WTC11 (cell line): ENCODE measurements around the gene C2orf15. TPM values are rescaled to one million over a fixed set of nuclear protein-coding genes. Genes with fewer than 3 reads are reported as not detected.
A peak's percentile ranks its signal among the peaks of the same experiment; 100 is the strongest.

Source experiments
- E2F4 ChIP-seq: sonication (generic); formaldehyde crosslinking; IDR thresholded peaks from 2 replicates; pipeline ENCODE4 v1.8.1; 2022; ENCODE audit warnings: low read depth, mild to moderate bottlenecking, moderate library complexity, missing genetic modification reagents, borderline replicate concordance
- ESRRA ChIP-seq: sonication (generic); formaldehyde crosslinking; IDR thresholded peaks from 2 replicates; pipeline ENCODE4 v1.8.1; 2022; ENCODE audit warnings: mild to moderate bottlenecking, missing genetic modification reagents, borderline replicate concordance
- FOXJ3 ChIP-seq: sonication (generic); formaldehyde crosslinking; IDR thresholded peaks from 2 replicates; pipeline ENCODE4 v1.9.0; 2021; ENCODE audit warnings: missing genetic modification reagents, mild to moderate bottlenecking, borderline replicate concordance
- FOXK1 ChIP-seq: sonication (generic); formaldehyde crosslinking; IDR thresholded peaks from 2 replicates; pipeline ENCODE4 v1.8.0; 2022; ENCODE audit warnings: mild to moderate bottlenecking, moderate library complexity, missing genetic modification reagents
- HMGA2 ChIP-seq: fragments of 250-450 bp; sonication (Bioruptor Pico); IDR thresholded peaks from 2 replicates; pipeline ENCODE4 v1.4.0; 2021; ENCODE audit warnings: mild to moderate bottlenecking, moderate library complexity
- KAT7 ChIP-seq: sonication (generic); formaldehyde crosslinking; IDR thresholded peaks from 2 replicates; pipeline ENCODE4 v1.8.1; 2023; ENCODE audit warnings: missing genetic modification reagents, mild to moderate bottlenecking, borderline replicate concordance
- NFE2L1 ChIP-seq: sonication (generic); formaldehyde crosslinking; IDR thresholded peaks from 2 replicates; pipeline ENCODE4 v1.8.1; 2023; ENCODE audit warnings: missing genetic modification reagents
- PRDM15 ChIP-seq: sonication (generic); formaldehyde crosslinking; IDR thresholded peaks from 2 replicates; pipeline ENCODE4 v1.8.0; 2022; ENCODE audit warnings: missing genetic modification reagents
- RORB ChIP-seq: fragments of 250-450 bp; sonication (Bioruptor Pico); IDR thresholded peaks from 2 replicates; pipeline ENCODE4 v1.9.0; 2021; ENCODE audit warnings: mild to moderate bottlenecking
- SMAD3 ChIP-seq: sonication (generic); formaldehyde crosslinking; IDR thresholded peaks from 2 replicates; pipeline ENCODE4 v1.8.0; 2022; ENCODE audit warnings: missing genetic modification reagents, mild to moderate bottlenecking, borderline replicate concordance
- SMAD4 ChIP-seq: sonication (generic); formaldehyde crosslinking; IDR thresholded peaks from 2 replicates; pipeline ENCODE4 v1.8.0; 2022; ENCODE audit warnings: mild to moderate bottlenecking, missing genetic modification reagents
- ZBTB43 ChIP-seq: sonication (generic); formaldehyde crosslinking; IDR thresholded peaks from 2 replicates; pipeline ENCODE4 v1.8.1; 2023; ENCODE audit warnings: mild to moderate bottlenecking, missing genetic modification reagents
- ZNF232 ChIP-seq: sonication (generic); formaldehyde crosslinking; IDR thresholded peaks from 2 replicates; pipeline ENCODE4 v1.8.0; 2022; ENCODE audit warnings: mild to moderate bottlenecking, missing genetic modification reagents
- ZNF317 ChIP-seq: sonication (generic); formaldehyde crosslinking; IDR thresholded peaks from 2 replicates; pipeline ENCODE4 v1.8.1; 2023; ENCODE audit warnings: low read depth, mild to moderate bottlenecking, moderate library complexity, missing genetic modification reagents, borderline replicate concordance
- ZNF671 ChIP-seq: fragments of 250-450 bp; sonication (Bioruptor Pico); IDR thresholded peaks from 2 replicates; pipeline ENCODE4 v1.8.0; 2021; ENCODE audit warnings: mild to moderate bottlenecking
- total RNA-seq: library from RNA; stranded (reverse); gene quantifications from 3 replicates; pipeline ENCODE4 v1.2.3, GENCODE V29; 2021
- TF ChIP-seq, protein P1 (sequence below): sonication (generic); formaldehyde crosslinking; IDR thresholded peaks from 2 replicates; pipeline ENCODE4 v1.8.1; 2023; ENCODE audit warnings: mild to moderate bottlenecking, moderate library complexity, missing genetic modification reagents
- TF ChIP-seq, protein P2 (sequence below): fragments of 250-450 bp; sonication (Bioruptor Pico); IDR thresholded peaks from 2 replicates; pipeline ENCODE4 v1.9.0; 2021; ENCODE audit warnings: moderate library complexity, mild to moderate bottlenecking, inconsistent platforms, borderline replicate concordance
- TF ChIP-seq, protein P3 (sequence below): fragments of 250-450 bp; sonication (Bioruptor Pico); IDR thresholded peaks from 2 replicates; pipeline ENCODE4 v1.8.0; 2021; ENCODE audit warnings: mild to moderate bottlenecking
- TF ChIP-seq, protein P4 (sequence below): sonication (generic); formaldehyde crosslinking; IDR thresholded peaks from 2 replicates; pipeline ENCODE4 v1.8.0; 2022; ENCODE audit warnings: mild to moderate bottlenecking, missing genetic modification reagents
- TF ChIP-seq, protein P5 (sequence below): fragments of 250-450 bp; sonication (Bioruptor Pico); IDR thresholded peaks from 2 replicates; pipeline ENCODE4 v1.9.0; 2021; ENCODE audit warnings: mild to moderate bottlenecking
- TF ChIP-seq, protein P6 (sequence below): sonication (generic); formaldehyde crosslinking; IDR thresholded peaks from 2 replicates; pipeline ENCODE4 v1.8.1; 2022; ENCODE audit warnings: missing genetic modification reagents, borderline replicate concordance
- TF ChIP-seq, protein P7 (sequence below): fragments of 250-450 bp; sonication (Bioruptor Pico); conservative IDR thresholded peaks from 2 replicates; pipeline ENCODE4 v1.9.0; 2021; ENCODE audit warnings: mild to moderate bottlenecking

The C2orf15 gene
- total RNA-seq, 1 experiment from 2014 or later: 6.1 TPM

- TF ChIP-seq, protein P1, sequence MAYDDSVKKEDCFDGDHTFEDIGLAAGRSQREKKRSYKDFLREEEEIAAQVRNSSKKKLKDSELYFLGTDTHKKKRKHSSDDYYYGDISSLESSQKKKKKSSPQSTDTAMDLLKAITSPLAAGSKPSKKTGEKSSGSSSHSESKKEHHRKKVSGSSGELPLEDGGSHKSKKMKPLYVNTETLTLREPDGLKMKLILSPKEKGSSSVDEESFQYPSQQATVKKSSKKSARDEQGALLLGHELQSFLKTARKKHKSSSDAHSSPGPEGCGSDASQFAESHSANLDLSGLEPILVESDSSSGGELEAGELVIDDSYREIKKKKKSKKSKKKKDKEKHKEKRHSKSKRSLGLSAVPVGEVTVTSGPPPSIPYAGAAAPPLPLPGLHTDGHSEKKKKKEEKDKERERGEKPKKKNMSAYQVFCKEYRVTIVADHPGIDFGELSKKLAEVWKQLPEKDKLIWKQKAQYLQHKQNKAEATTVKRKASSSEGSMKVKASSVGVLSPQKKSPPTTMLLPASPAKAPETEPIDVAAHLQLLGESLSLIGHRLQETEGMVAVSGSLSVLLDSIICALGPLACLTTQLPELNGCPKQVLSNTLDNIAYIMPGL (CRISPR knock-in tag): peak; percentile 53; the same call in 1 of the 2 replicates
- no peak for TF ChIP-seq ZBTB43 (CRISPR knock-in tag)
- TF ChIP-seq, protein P2, sequence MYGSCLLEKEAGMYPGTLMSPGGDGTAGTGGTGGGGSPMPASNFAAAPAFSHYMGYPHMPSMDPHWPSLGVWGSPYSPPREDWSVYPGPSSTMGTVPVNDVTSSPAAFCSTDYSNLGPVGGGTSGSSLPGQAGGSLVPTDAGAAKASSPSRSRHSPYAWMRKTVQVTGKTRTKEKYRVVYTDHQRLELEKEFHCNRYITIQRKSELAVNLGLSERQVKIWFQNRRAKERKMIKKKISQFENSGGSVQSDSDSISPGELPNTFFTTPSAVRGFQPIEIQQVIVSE: no peak
- TF ChIP-seq E2F4: no peak
- TF ChIP-seq ZNF317 (CRISPR knock-in tag): no peak
- TF ChIP-seq, protein P3, sequence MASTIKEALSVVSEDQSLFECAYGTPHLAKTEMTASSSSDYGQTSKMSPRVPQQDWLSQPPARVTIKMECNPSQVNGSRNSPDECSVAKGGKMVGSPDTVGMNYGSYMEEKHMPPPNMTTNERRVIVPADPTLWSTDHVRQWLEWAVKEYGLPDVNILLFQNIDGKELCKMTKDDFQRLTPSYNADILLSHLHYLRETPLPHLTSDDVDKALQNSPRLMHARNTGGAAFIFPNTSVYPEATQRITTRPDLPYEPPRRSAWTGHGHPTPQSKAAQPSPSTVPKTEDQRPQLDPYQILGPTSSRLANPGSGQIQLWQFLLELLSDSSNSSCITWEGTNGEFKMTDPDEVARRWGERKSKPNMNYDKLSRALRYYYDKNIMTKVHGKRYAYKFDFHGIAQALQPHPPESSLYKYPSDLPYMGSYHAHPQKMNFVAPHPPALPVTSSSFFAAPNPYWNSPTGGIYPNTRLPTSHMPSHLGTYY (CRISPR knock-in tag): no peak
- TF ChIP-seq, protein P4, sequence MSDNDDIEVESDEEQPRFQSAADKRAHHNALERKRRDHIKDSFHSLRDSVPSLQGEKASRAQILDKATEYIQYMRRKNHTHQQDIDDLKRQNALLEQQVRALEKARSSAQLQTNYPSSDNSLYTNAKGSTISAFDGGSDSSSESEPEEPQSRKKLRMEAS (CRISPR knock-in tag): peak; percentile 77; the same call in 1 of the 2 replicates
- no peak for TF ChIP-seq HMGA2
- no peak for TF ChIP-seq FOXJ3 (CRISPR knock-in tag)
- TF ChIP-seq NFE2L1 (CRISPR knock-in tag): peak; percentile 36; the same call in 1 of the 2 replicates
- TF ChIP-seq, protein P5, sequence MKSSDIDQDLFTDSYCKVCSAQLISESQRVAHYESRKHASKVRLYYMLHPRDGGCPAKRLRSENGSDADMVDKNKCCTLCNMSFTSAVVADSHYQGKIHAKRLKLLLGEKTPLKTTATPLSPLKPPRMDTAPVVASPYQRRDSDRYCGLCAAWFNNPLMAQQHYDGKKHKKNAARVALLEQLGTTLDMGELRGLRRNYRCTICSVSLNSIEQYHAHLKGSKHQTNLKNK (CRISPR knock-in tag): no peak
- no peak for TF ChIP-seq PRDM15 (CRISPR knock-in tag)
- 0 out of 2 replicates have a peak, but pooled peaks have one; percentile 39 for TF ChIP-seq KAT7 (CRISPR knock-in tag)
- peak; percentile 30 for TF ChIP-seq FOXK1
- TF ChIP-seq ESRRA (CRISPR knock-in tag): no peak
- TF ChIP-seq ZNF232 (CRISPR knock-in tag): peak; percentile 80; the same call in 1 of the 2 replicates
- TF ChIP-seq, protein P6, sequence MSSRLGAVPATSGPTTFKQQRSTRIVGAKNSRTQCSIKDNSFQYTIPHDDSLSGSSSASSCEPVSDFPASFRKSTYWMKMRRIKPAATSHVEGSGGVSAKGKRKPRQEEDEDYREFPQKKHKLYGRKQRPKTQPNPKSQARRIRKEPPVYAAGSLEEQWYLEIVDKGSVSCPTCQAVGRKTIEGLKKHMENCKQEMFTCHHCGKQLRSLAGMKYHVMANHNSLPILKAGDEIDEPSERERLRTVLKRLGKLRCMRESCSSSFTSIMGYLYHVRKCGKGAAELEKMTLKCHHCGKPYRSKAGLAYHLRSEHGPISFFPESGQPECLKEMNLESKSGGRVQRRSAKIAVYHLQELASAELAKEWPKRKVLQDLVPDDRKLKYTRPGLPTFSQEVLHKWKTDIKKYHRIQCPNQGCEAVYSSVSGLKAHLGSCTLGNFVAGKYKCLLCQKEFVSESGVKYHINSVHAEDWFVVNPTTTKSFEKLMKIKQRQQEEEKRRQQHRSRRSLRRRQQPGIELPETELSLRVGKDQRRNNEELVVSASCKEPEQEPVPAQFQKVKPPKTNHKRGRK (CRISPR knock-in tag): no peak
- TF ChIP-seq ZNF671 (CRISPR knock-in tag): no peak
- TF ChIP-seq, protein P7, sequence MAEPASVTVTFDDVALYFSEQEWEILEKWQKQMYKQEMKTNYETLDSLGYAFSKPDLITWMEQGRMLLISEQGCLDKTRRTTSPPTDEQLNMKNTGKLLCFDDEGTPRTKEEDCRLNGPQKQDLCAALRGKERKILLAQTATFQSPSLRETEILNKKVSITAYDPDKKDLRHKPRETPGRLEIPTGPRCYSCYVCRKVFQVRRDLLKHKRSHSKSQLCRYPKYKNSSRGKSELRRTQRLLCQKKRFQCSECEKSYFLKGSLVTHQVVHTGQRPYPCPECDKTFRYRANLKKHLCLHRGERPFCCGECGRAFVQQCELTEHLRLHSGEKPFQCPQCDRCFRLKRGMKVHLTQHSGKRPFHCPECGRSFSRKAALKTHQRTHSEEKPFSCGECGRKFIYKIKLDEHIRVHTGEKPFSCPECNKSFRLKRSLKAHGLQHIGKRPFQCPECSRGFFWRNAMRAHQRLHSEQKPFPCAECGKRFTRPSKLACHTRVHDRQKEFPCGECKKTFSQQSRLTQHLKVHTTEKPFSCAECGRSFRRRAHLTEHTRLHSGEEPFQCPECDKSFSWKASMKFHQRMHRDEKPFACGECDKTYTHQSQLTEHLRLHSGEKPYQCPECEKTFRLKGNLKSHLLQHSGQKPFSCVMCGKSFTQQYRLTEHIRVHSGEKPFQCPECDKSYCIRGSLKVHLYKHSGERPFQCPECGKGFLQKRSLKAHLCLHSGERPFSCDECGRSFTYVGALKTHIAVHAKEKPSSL: no peak
- no peak for TF ChIP-seq RORB (CRISPR knock-in tag)
- no peak for TF ChIP-seq SMAD3 (CRISPR knock-in tag)
- no peak for TF ChIP-seq SMAD4 (CRISPR knock-in tag)
These were observed 39.5 kb downstream of the C2orf15 start, which contains the start of the genes MITD1 and MRPL30 (continued) for GRCh38 chr2:99180755-99181623.
